HG03571 (cell line): ENCODE results near the gene SUGCT.
"Not testable (repeated sequence)": the region's sequence is repeated elsewhere in the genome, so short reads cannot be mapped to it uniquely, and the experiment has no call there.

ENCODE experiments used
- ATAC-seq: cut with Tn5 transposase; IDR thresholded peaks from one replicate; pipeline ENCODE4 v1.9.1; 2021; ENCODE audit not compliant: unreplicated experiment

The SUGCT gene

GRCh38 chr7:40199076-40199802, 64.4 kb downstream of the SUGCT start:
- ATAC-seq: no peak

GRCh38 chr7:40200791-40201190, 66.0 kb downstream of the SUGCT start:
- no peak for ATAC-seq

GRCh38 chr7:40202851-40203250, 68.0 kb downstream of the SUGCT start:
- ATAC-seq: no peak

GRCh38 chr7:40204581-40204980, 69.8 kb downstream of the SUGCT start:
- ATAC-seq: no peak

- no peak for ATAC-seq
Measured at GRCh38 chr7:40205992-40206391, 71.2 kb downstream of the SUGCT start.

- ATAC-seq: no peak
Measured at GRCh38 chr7:40211276-40212003, 76.6 kb downstream of the SUGCT start.

GRCh38 chr7:40213291-40213690, 78.5 kb downstream of the SUGCT start:
- no peak for ATAC-seq

GRCh38 chr7:40213856-40214255, 79.1 kb downstream of the SUGCT start:
- no peak for ATAC-seq

GRCh38 chr7:40218612-40219011, 83.8 kb downstream of the SUGCT start:
- not testable (repeated sequence) for ATAC-seq

GRCh38 chr7:40219917-40220316, 85.1 kb downstream of the SUGCT start:
- no peak for ATAC-seq

- ATAC-seq: no peak
Measured at GRCh38 chr7:40220421-40220911, 85.7 kb downstream of the SUGCT start.

GRCh38 chr7:40221836-40222235, 87.0 kb downstream of the SUGCT start:
- no peak for ATAC-seq

- no peak for ATAC-seq
Measured at GRCh38 chr7:40223451-40224127, 88.8 kb downstream of the SUGCT start.

- ATAC-seq: no peak
Measured at GRCh38 chr7:40230101-40230500, 95.3 kb downstream of the SUGCT start.

- no peak for ATAC-seq
Measured at GRCh38 chr7:40231796-40232195, 97.0 kb downstream of the SUGCT start.

GRCh38 chr7:40232242-40232893, 97.6 kb downstream of the SUGCT start:
- no peak for ATAC-seq

GRCh38 chr7:40234046-40234445, 99.2 kb downstream of the SUGCT start:
- ATAC-seq: no peak

GRCh38 chr7:40234666-40235065, 99.9 kb downstream of the SUGCT start:
- no peak for ATAC-seq

GRCh38 chr7:40237731-40238130, 102.9 kb downstream of the SUGCT start:
- ATAC-seq: no peak

- ATAC-seq: no peak
Measured at GRCh38 chr7:40239755-40240303, 105.0 kb downstream of the SUGCT start.

- ATAC-seq: no peak
Measured at GRCh38 chr7:40243076-40243475, 108.3 kb downstream of the SUGCT start.
